ENCODE measurements around the gene GPX2.

Gene GPX2

GRCh38 chr14:64960762-64961276, 18.3 kb upstream of the GPX2 start:
- H3K4me3 ChIP-seq: no peak overlapping the region
- no peak overlapping the region for H3K27ac ChIP-seq
- no peak for DNase-seq (ENCODE audit: low spot score)
- no peak for TF ChIP-seq CTCF (IDR thresholded peaks at IDR 0.05)

- DNase-seq (ENCODE audit: low spot score): no peak
- Histone ChIP-seq H3K4me3 (no peak overlapping the region), H3K27ac (no peak overlapping the region)
- TF ChIP-seq CTCF (IDR thresholded peaks at IDR 0.05): no peak
Measured at GRCh38 chr14:64958743-64959142, 16.2 kb upstream of the GPX2 start.

- no peak for TF ChIP-seq CTCF (IDR thresholded peaks at IDR 0.05)
- H3K27ac ChIP-seq: no peak overlapping the region
- no peak overlapping the region for H3K4me3 ChIP-seq
- DNase-seq (ENCODE audit: low spot score): no peak
Measured at GRCh38 chr14:64958201-64958600, 15.7 kb upstream of the GPX2 start.

GRCh38 chr14:64956697-64957406, 14.3 kb upstream of the GPX2 start:
- Histone ChIP-seq H3K4me3 (no peak overlapping the region), H3K27ac (no peak overlapping the region)
- no peak for DNase-seq (ENCODE audit: low spot score)
- TF ChIP-seq CTCF (IDR thresholded peaks at IDR 0.05): no peak

GRCh38 chr14:64955297-64955696, 12.8 kb upstream of the GPX2 start:
- Histone ChIP-seq H3K27ac (no peak overlapping the region), H3K4me3 (no peak overlapping the region)
- TF ChIP-seq CTCF (IDR thresholded peaks at IDR 0.05): no peak
- DNase-seq (ENCODE audit: low spot score): no peak

GRCh38 chr14:64954491-64955240, 12.1 kb upstream of the GPX2 start:
- TF ChIP-seq CTCF (IDR thresholded peaks at IDR 0.05): no peak
- Histone ChIP-seq H3K4me3 (no peak overlapping the region), H3K27ac (no peak overlapping the region)
- DNase-seq (ENCODE audit: low spot score): no peak

Measured in coronary artery (tissue), 2 donors.